Right atrium auricular region (tissue), 2 donors: ENCODE results near the gene SLC16A3. TPM values are rescaled to one million over a fixed set of nuclear protein-coding genes. Genes with fewer than 3 reads are reported as not detected.
"Not testable (repeated sequence)": the region's sequence is repeated elsewhere in the genome, so short reads cannot be mapped to it uniquely, and the experiment has no call there.

Source experiments
- DNase-seq: peaks from one replicate; pipeline ENCODE4 v3.0.0-alpha.2; 2019; ENCODE audit warnings: low spot score
- H3K27ac ChIP-seq, 2 donors: fragments of 200-600 bp; sonication (generic); 1 replicate in 1 of 2; 2 replicates in 1 of 2; pipeline ENCODE4 v1.5.1; 2016 to 2019
- H3K27me3 ChIP-seq, 2 donors: fragments of 200-600 bp; sonication (generic); one replicate each; pipeline versions ENCODE4 v1.5.1 to v1.6.0; 2017 to 2019
- H3K36me3 ChIP-seq: fragments of 200-600 bp; sonication (generic); one replicate; pipeline ENCODE4 v1.5.1; 2016
- H3K4me1 ChIP-seq, 2 donors: fragments of 200-600 bp; sonication (generic); one replicate each; pipeline versions ENCODE4 v1.5.1 to v1.6.0; 2017 to 2019
- H3K4me3 ChIP-seq, 2 donors: fragments of 200-600 bp; sonication (generic); 1 replicate in 1 of 2; 2 replicates in 1 of 2; pipeline ENCODE4 v1.5.1; 2017 to 2019; ENCODE audit warnings: mild to moderate bottlenecking in 1 of 2, moderate library complexity in 1 of 2
- H3K9me3 ChIP-seq, 2 donors: fragments of 200-600 bp; sonication (generic); one replicate each; pipeline ENCODE4 v1.5.1; 2019
- CTCF ChIP-seq, 2 donors: fragments of 200-600 bp; sonication (generic); IDR thresholded peaks; one replicate each; pipeline ENCODE4 v1.5.1; 2019; ENCODE audit warnings: antibody characterized with exemption in 2 of 2
- total RNA-seq, 2 donors: library from RNA; depleted of rRNA; stranded (reverse); fragments of >200 nt; gene quantifications; one replicate each; pipeline ENCODE4 v1.1.0, GENCODE V29; 2016

Gene SLC16A3
- total RNA-seq, 2 donors from 2014 or later = 5.0 to 19.5 TPM

GRCh38 chr17:82252511-82253178 is 23.8 kb downstream of the SLC16A3 start:
- DNase-seq = no peak
- H3K36me3 ChIP-seq = peaks cover 79% of the 10 kb centered on the region
- peaks cover 0 to 9% of the 10 kb centered on the region in 2 donors for H3K4me1 ChIP-seq
- TF ChIP-seq CTCF (IDR thresholded peaks at IDR 0.05) = no peak
- H3K9me3 ChIP-seq = no peaks in the 10 kb centered on the region
- H3K27ac ChIP-seq = no peak overlapping the region
- no peak overlapping the region for H3K4me3 ChIP-seq
- no peaks in the 10 kb centered on the region for H3K27me3 ChIP-seq

GRCh38 chr17:82253179-82253544 is 24.3 kb downstream of the SLC16A3 start:
- Histone ChIP-seq H3K36me3 (peaks cover 74% of the 10 kb centered on the region), H3K4me3 (no peak overlapping the region), H3K27me3 (no peaks in the 10 kb centered on the region), H3K9me3 (no peaks in the 10 kb centered on the region), H3K27ac (no peak overlapping the region), H3K4me1 (peaks cover 0 to 5% of the 10 kb centered on the region in 2 donors)
- DNase-seq = no peak
- TF ChIP-seq CTCF (IDR thresholded peaks at IDR 0.05) = no peak

- not testable (repeated sequence) for H3K27me3 ChIP-seq, H3K27ac ChIP-seq, DNase-seq, H3K9me3 ChIP-seq, H3K4me3 ChIP-seq, H3K4me1 ChIP-seq
- peaks cover 69% of the 10 kb centered on the region for H3K36me3 ChIP-seq
Measured at GRCh38 chr17:82254096-82254495, 25.3 kb downstream of the SLC16A3 start.

- not testable (repeated sequence) for H3K27me3 ChIP-seq, H3K27ac ChIP-seq, DNase-seq, H3K9me3 ChIP-seq, H3K4me1 ChIP-seq, H3K4me3 ChIP-seq
- peaks cover 69% of the 10 kb centered on the region for H3K36me3 ChIP-seq
Measured at GRCh38 chr17:82254746-82255145, 25.9 kb downstream of the SLC16A3 start.

GRCh38 chr17:82255402-82255972 is 26.6 kb downstream of the SLC16A3 start:
- no peak for DNase-seq
- no peak for TF ChIP-seq CTCF (IDR thresholded peaks at IDR 0.05)
- Histone ChIP-seq H3K27me3 (no peaks in the 10 kb centered on the region), H3K27ac (no peak overlapping the region), H3K9me3 (no peaks in the 10 kb centered on the region), H3K4me3 (no peak overlapping the region), H3K4me1 (peaks cover 0 to 5% of the 10 kb centered on the region in 2 donors), H3K36me3 (peaks cover 69% of the 10 kb centered on the region)

- H3K9me3 ChIP-seq = no peaks in the 10 kb centered on the region
Measured at GRCh38 chr17:82256242-82256885, 27.5 kb downstream of the SLC16A3 start.

More at GRCh38 chr17:82256242-82256885, 27.5 kb downstream of the SLC16A3 start:
- Histone ChIP-seq H3K4me1 (peaks cover 0 to 5% of the 10 kb centered on the region in 2 donors), H3K27ac (no peak overlapping the region), H3K4me3 (no peak overlapping the region), H3K27me3 (no peaks in the 10 kb centered on the region), H3K36me3 (peaks cover 69% of the 10 kb centered on the region)
- TF ChIP-seq CTCF (IDR thresholded peaks at IDR 0.05) = no peak
- no peak for DNase-seq
